Measurements from ENCODE around the gene B3GNT3.

Gene B3GNT3

GRCh38 chr19:17794731-17795494 lies at the start of gene B3GNT3:
Gene B3GNT3 (plus strand): TSS chr19:17795138. CDS start chr19:17807808, 12,670 bp downstream.
- no peak for DNase-seq (ENCODE audit: low read depth in 1 of 2, low spot score in 1 of 2)

GRCh38 chr19:17747205-17748098 lies 47.5 kb upstream of the B3GNT3 start:
- DNase-seq (ENCODE audit: low read depth in 1 of 2, low spot score in 1 of 2) = peak; percentile 84 to 93

- no peak for DNase-seq (ENCODE audit: low read depth in 1 of 2, low spot score in 1 of 2)
These were observed 45.9 kb upstream of the B3GNT3 start for GRCh38 chr19:17748884-17749638.

GRCh38 chr19:17749912-17750317 lies 45.0 kb upstream of the B3GNT3 start:
- no peak for DNase-seq (ENCODE audit: low read depth in 1 of 2, low spot score in 1 of 2)

GRCh38 chr19:17751103-17751911 lies 43.6 kb upstream of the B3GNT3 start, which contains the start of gene FCHO1:
Gene FCHO1 (plus strand): TSS chr19:17751477. CDS start chr19:17755165, 3,688 bp downstream.
- DNase-seq (ENCODE audit: low read depth in 1 of 2, low spot score in 1 of 2) = peak; percentile 59 to 78

GRCh38 chr19:17751912-17752273 lies 43.0 kb upstream of the B3GNT3 start:
- no peak for DNase-seq (ENCODE audit: low read depth in 1 of 2, low spot score in 1 of 2)

GRCh38 chr19:17752865-17753639 lies 41.9 kb upstream of the B3GNT3 start:
- DNase-seq (ENCODE audit: low read depth in 1 of 2, low spot score in 1 of 2) = no peak

GRCh38 chr19:17753976-17754375 lies 41.0 kb upstream of the B3GNT3 start:
- DNase-seq (ENCODE audit: low read depth in 1 of 2, low spot score in 1 of 2) = no peak

- DNase-seq (ENCODE audit: low read depth in 1 of 2, low spot score in 1 of 2) = no peak
These were observed 40.1 kb upstream of the B3GNT3 start for GRCh38 chr19:17754634-17755442.

GRCh38 chr19:17755443-17755890 lies 39.5 kb upstream of the B3GNT3 start:
- no peak for DNase-seq (ENCODE audit: low read depth in 1 of 2, low spot score in 1 of 2)

- no peak for DNase-seq (ENCODE audit: low read depth in 1 of 2, low spot score in 1 of 2)
These were observed 38.8 kb upstream of the B3GNT3 start for GRCh38 chr19:17755977-17756670.

- no peak for DNase-seq (ENCODE audit: low read depth in 1 of 2, low spot score in 1 of 2)
These were observed 37.8 kb upstream of the B3GNT3 start for GRCh38 chr19:17757125-17757524.

GRCh38 chr19:17758515-17758914 lies 36.4 kb upstream of the B3GNT3 start:
- DNase-seq (ENCODE audit: low read depth in 1 of 2, low spot score in 1 of 2) = no peak

GRCh38 chr19:17761148-17761547 lies 33.8 kb upstream of the B3GNT3 start:
- no peak for DNase-seq (ENCODE audit: low read depth in 1 of 2, low spot score in 1 of 2)

GRCh38 chr19:17762505-17763229 lies 32.3 kb upstream of the B3GNT3 start:
- DNase-seq (ENCODE audit: low read depth in 1 of 2, low spot score in 1 of 2) = no peak

- DNase-seq (ENCODE audit: low read depth in 1 of 2, low spot score in 1 of 2) = no peak
These were observed 30.6 kb upstream of the B3GNT3 start for GRCh38 chr19:17764348-17764747.

- no peak for DNase-seq (ENCODE audit: low read depth in 1 of 2, low spot score in 1 of 2)
These were observed 29.8 kb upstream of the B3GNT3 start for GRCh38 chr19:17765069-17765618.

Data from activated CD4-positive, alpha-beta T cell treated with anti-CD3 and anti-CD28 coated beads, Interleukin-2, amount 50 U/mL, for 24 hours (primary cell).